NCI-H128 (cell line): Measurements from ENCODE around the gene ZRANB2.

ENCODE experiments used
- DNase-seq: peaks from one replicate; lab custom pipeline; 2025; ENCODE audit not compliant: unreplicated experiment; lab: John Stamatoyannopoulos, UW

Gene ZRANB2

DNA sequence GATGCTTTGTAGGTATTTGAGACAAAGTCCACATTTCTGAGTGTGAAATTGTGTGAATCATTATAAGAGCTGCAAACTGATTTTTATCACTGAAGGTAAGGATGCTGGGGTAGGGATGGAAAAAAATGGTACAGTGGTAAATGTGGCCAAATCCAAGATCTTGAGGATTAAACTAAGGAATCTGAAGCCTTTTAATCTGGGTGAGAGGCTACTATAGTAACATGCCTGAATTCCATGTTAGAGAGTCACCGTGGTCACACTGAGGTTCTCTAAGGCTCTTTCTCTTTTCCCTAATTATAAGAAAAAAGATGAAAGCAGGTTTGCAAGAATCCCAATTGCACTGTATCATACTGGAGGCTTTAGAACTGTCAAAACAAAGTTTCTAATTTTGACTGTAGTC lies 50.8 kb downstream of the ZRANB2 start:
- no peak for DNase-seq

DNA sequence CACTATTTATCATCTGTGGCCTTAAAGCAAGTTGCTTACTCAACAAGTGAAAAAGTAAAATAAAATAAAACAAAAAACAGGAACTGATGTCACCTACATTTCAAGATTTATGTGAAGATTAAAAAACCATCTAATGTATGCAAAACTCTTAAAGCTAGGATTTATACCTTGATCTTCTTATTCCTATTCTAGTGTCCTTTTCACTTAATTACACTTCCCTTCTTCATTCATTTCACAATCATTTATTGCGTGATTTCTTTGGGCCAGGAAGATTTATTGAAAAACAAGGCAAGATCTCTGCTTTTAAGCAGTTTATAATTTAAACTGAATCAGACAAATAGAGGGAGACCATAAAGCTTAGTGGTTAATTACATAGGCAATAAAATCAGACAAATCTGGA lies 51.9 kb downstream of the ZRANB2 start:
- DNase-seq, result no peak

DNA sequence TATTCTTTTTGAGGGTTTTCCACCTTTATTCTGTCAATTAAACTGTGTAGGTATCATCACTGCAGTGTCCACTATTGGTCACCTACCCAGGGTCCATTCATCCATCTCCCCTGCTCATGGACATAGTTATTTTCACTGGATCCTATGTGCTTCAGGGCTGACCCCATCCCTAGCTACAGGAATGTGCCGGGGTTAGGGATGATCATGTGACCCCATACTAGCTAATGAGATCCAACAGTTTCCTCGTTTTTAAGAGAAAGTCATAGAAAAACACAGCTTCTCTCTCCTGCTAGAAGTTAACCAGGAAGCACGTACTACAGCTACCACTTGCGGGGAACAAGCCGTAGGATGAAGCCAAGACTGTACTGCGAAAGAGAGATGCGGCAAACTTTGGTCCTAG lies 52.8 kb downstream of the ZRANB2 start:
- DNase-seq, result no peak

DNA sequence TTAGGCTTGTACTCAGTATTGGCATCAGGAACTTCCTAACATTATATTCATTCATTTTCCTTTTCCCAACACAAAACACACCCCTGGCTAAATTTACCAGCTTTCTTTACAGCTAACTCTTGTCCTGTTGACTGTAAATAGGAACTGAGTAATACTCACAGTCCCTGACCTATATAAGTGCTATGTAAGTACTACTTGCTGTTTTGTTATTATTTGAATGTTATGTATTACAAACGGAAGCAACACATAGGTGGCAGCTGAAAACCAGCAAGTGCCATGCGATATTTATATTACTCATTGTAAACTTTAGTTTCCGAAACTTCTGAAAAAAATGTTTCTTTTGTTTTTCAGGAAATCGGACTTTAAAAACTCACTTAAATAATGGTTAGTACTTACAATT lies 54.7 kb downstream of the ZRANB2 start:
- no peak for DNase-seq

DNA sequence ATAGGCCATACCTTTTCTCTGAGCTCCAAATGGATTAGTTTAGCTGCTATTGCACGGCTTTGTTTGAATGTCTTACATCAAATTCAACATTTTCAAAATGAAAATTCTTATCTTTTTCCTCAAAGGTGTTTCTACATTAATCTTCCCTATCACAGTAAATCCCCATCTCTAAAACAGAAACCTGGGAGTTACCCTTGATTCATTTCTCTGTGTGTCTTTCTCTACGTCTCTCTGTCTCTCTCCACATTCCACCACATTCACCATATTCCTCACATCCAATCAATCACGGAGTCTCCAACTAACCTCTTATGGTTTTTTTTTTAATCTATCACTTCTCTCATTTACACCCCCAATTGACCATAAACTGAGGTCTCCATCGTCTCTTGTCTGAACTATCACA lies 57.3 kb downstream of the ZRANB2 start:
- DNase-seq, result no peak

DNA sequence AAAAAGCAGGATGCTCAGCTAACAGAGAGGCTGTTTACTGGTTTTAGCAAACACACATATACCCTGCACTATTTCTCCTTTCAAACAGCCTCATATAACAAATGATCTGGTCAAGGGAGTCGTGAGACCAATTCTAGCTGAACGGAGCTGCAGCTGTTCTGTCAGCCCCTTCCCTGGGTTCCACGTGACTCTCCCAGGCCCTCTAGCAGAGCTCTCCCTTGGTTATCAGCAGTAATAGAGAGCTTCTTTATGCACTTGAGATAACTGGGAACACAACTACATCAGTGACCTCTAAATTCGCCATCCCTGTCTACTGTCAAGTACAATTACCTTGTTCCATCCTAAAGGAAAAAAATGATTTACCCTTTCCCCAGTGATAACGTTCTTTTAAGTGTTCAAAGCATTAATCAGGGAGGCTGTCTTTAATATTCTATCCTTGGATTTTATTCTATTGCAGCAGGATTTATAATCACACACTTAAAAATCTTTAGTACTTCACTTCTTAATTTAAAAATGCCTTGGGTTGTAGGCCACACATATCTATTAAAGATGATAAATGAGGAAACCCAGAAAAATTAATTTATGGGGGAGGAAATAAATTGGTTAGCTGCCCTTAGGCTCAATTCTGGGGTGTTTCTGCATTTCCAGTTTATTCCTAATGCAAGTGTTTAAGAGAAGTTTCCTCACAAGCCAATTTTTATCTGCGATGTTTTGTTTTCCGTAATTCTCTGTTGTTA lies 61.4 kb downstream of the ZRANB2 start:
- no peak for DNase-seq

DNA sequence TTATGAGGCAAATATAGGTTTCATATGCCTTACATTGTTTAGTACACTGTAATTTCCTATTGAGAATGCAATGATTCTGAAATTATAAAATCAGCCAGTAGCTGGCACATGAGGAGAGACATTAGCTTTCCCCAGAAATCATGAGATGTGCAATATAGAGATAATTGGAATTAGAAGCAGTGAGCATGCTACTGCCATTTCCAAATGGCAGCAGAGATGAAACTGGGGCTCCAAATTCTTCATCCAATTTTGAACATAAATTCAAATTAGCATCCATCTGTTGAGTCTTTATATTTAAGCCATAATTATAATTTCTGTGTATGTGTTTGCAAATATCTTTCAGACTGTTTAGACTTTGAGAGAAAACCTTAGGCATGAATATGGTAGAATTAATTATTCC lies 62.0 kb downstream of the ZRANB2 start:
- no peak for DNase-seq

DNA sequence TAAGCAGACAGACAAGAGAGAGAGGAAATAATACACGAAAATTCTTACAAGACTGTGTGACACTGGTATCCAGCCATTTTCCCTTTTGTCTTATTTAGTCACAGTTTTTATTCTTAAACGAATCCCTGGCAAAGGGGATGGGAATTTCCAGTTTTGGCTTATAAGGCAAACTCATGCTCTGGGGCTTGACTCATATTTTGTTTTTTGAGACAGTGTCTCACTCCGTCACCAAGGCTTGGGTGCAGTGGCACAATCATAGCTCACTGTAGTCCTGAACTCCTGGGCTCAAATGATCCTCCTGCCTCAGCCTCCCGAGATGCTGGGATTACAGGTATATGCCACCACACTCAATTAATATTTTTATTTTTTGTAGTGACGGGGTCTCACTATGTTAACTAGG lies 65.1 kb downstream of the ZRANB2 start:
- no peak for DNase-seq

DNA sequence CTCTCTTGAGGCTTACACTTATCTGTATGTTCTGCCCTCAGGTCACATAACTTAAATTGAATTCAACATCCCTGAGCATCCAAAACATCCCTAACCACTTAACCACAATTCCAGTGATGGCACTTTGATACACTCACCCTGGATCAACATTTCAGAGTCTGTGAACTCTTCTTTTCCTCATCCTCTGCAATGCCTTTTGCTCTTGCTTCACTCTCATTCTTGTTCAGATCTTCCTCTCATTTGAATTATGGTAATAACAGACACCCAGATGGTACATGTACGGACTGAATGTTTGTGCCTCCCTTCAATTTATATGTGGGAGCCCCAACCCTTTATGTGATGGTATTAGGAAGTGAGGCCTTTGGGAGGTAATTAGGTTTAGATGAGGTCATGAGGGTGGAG lies 66.7 kb downstream of the ZRANB2 start:
- DNase-seq, result no peak
